Progenitor cell of endocrine pancreas (in vitro differentiated cells): ENCODE results near the gene PHF21A. TPM values are rescaled to one million over a fixed set of nuclear protein-coding genes. Genes with fewer than 3 reads are reported as not detected.
A peak's percentile ranks its signal among the peaks of the same experiment; 100 is the strongest.

Experiments
- DNase-seq: peaks from one replicate; pipeline ENCODE4 v3.0.0; 2021; ENCODE audit warnings: low spot score; ENCODE audit not compliant: unreplicated experiment
- H3K27ac Mint-ChIP-seq: 2 replicates; pipeline ENCODE4 v1.8.0; 2021; ENCODE audit warnings: mild to moderate bottlenecking, moderate library complexity, mixed read lengths
- H3K27me3 Mint-ChIP-seq: 2 replicates; pipeline ENCODE4 v1.8.0; 2021; ENCODE audit warnings: mixed read lengths
- H3K36me3 Mint-ChIP-seq: 2 replicates; pipeline ENCODE4 v1.8.0; 2022; ENCODE audit warnings: mixed read lengths; ENCODE audit not compliant: insufficient read depth
- H3K4me1 Mint-ChIP-seq: 2 replicates; pipeline ENCODE4 v1.8.0; 2021; ENCODE audit warnings: low read depth, mixed read lengths
- H3K4me3 Mint-ChIP-seq: 2 replicates; pipeline ENCODE4 v1.8.0; 2021; ENCODE audit warnings: low read depth, mild to moderate bottlenecking, moderate library complexity, mixed read lengths
- H3K9me3 Mint-ChIP-seq: 2 replicates; pipeline ENCODE4 v1.8.0; 2021; ENCODE audit warnings: low read depth, mixed read lengths
- total RNA-seq: library from RNA; stranded (reverse); gene quantifications from 2 replicates; pipeline ENCODE4 v1.2.1, GENCODE V29; 2021
- TF ChIP-seq, protein P1 (sequence below): fragments of 200-600 bp; sonication (generic); IDR thresholded peaks from one replicate; pipeline ENCODE4 v1.5.0; 2021; ENCODE audit warnings: antibody characterized with exemption, mild to moderate bottlenecking; ENCODE audit not compliant: unreplicated experiment

PHF21A gene
- total RNA-seq, 1 donor from 2014 or later, result 70.1 TPM

DNA sequence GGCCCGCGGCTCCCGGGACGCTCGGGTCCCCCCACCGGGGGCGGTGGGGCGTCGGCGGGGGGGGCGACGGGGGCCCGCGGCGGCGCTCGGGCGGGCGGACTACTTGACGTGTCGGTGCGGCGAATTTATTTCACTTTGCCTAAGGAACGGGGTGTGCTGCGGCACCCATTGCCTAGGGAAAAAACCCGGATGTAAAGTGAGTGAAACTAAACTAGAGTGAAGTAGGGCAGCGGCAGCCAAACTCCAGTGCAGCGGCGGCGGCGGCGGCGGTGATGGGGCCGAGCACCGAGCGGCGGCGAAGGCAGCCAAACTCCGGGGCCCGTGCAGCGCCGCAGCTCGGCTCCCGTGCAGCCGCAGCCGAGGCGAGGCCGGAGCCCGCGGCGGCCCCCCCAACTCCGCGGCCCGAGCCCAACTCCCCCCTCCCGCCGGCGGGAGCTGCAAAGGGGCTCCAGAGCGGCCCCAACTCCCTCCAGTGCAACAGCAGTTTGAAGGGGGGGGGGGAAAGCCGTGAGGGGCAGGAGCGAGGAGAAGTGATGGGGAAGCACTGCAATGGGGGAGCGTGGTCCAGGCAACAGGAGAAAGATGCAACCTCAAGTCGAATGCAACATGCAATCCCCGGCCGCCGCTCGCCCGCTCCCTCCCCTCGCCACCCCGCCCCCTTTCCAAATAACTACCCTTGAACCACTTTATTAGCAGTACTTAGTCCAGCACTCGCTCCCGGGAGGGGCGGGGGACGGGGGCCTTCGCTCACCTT is 647 bp upstream of the PHF21A start:
- no peaks in the 10 kb centered on the region for H3K9me3 Mint-ChIP-seq
- TF ChIP-seq, protein P1, sequence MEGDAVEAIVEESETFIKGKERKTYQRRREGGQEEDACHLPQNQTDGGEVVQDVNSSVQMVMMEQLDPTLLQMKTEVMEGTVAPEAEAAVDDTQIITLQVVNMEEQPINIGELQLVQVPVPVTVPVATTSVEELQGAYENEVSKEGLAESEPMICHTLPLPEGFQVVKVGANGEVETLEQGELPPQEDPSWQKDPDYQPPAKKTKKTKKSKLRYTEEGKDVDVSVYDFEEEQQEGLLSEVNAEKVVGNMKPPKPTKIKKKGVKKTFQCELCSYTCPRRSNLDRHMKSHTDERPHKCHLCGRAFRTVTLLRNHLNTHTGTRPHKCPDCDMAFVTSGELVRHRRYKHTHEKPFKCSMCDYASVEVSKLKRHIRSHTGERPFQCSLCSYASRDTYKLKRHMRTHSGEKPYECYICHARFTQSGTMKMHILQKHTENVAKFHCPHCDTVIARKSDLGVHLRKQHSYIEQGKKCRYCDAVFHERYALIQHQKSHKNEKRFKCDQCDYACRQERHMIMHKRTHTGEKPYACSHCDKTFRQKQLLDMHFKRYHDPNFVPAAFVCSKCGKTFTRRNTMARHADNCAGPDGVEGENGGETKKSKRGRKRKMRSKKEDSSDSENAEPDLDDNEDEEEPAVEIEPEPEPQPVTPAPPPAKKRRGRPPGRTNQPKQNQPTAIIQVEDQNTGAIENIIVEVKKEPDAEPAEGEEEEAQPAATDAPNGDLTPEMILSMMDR, result no peak
- H3K36me3 Mint-ChIP-seq, result no peaks in the 10 kb centered on the region
- peak overlapping the region; percentile 83 for H3K4me3 Mint-ChIP-seq
- H3K27me3 Mint-ChIP-seq, result no peaks in the 10 kb centered on the region
- DNase-seq, result peak; percentile 50
- peaks cover 22% of the 10 kb centered on the region for H3K4me1 Mint-ChIP-seq
- peak overlapping the region; percentile 95 for H3K27ac Mint-ChIP-seq

DNA sequence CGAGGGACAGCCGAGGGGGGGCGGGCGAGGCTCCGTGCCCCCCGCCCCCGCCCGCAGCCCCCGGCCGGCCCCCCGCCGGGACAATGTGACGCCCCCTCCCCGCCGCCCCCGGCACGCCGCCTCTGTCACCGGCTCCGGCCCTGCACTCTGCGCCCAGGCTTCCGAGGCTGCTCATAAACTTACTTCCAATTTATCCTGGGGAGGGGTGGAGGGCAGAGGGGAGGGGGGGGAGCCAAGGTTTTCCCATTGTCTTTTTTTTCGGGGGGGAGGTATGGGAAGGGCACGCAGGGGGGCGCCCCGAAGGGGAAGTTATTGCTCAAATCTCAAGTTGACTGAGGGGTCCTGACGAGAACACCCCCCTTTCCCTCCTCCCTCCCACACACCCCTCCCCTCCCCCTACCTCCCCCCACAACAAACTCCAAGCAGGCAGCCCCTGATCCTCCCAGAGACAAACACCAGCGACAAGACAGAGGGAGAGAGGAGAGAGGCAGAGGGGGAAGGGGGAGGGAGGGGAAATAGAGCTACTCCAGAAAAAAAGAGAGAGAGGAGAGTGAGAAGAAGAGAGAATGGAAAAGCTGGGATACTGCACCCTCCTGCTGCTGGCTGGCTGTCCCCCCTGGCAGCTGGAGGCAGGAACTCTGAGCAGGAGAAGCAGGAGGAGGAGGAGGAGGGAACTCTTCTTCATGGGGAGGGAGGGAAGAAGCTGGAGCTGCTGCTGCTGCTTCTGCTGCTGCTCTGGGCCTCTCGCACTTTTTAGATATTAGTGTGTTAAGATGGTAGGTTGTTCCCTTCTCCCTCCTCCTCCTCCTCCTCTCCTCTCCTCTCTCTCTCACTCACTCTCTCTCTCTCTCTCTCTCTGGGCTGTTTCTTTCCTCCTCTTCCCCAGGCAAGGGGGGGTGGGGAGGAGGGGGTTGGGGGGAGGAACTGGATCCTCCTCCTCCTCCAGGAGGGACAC is 631 bp downstream of the PHF21A start:
- H3K4me3 Mint-ChIP-seq, result peak overlapping the region; percentile 88
- H3K27ac Mint-ChIP-seq, result peak overlapping the region; percentile 98
- TF ChIP-seq, protein P1, result no peak
- no peaks in the 10 kb centered on the region for H3K27me3 Mint-ChIP-seq
- H3K4me1 Mint-ChIP-seq, result peaks cover 27% of the 10 kb centered on the region
- no peaks in the 10 kb centered on the region for H3K9me3 Mint-ChIP-seq
- H3K36me3 Mint-ChIP-seq, result no peaks in the 10 kb centered on the region
- DNase-seq, result no peak

DNA sequence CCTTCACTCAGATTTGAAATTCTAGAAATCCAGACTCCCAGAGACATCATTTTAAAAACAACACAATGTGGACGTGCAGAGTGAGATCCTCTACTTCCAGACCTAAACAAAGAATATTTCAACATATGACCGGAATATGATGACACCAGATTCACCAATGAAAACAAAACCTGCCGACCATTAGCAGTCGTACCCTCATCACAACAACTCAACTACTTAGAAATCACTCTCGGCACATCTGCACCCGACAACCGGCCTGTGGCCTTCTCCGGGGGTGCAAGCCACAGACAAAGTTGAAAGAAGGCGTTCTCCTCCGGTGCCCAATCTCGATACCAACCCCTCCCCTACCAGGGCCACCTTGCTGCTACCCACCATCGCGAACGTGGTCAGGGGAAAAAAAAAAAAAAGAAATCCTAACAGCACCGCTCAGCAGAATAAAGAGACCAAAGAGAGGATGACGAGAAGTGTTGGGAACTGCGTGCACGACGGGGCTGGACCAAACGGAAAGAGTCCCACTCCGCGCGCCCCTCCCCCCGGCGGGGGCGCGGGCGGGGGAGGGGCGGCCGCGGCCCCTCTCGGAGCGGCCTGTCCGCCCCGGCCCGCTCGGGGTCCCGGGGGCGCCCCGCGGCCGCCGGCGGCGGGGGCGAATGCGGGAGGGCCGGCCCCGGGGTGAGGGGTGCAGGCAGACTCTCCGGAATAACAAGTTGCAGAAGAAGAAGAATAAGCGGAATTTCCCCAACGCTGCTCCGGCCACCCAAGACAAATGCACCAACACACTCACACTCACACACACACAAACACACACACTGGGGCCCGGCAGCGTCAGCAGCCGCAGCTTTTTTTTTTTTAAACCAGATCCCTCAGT is 1.7 kb downstream of the PHF21A start:
- Mint-ChIP-seq H3K4me1 (peaks cover 32% of the 10 kb centered on the region), H3K27ac (peak overlapping the region; percentile 98), H3K9me3 (no peaks in the 10 kb centered on the region), H3K4me3 (peak overlapping the region; percentile 93), H3K36me3 (no peaks in the 10 kb centered on the region), H3K27me3 (no peaks in the 10 kb centered on the region)
- peak; percentile 21 for DNase-seq
- TF ChIP-seq, protein P1, result no peak

DNA sequence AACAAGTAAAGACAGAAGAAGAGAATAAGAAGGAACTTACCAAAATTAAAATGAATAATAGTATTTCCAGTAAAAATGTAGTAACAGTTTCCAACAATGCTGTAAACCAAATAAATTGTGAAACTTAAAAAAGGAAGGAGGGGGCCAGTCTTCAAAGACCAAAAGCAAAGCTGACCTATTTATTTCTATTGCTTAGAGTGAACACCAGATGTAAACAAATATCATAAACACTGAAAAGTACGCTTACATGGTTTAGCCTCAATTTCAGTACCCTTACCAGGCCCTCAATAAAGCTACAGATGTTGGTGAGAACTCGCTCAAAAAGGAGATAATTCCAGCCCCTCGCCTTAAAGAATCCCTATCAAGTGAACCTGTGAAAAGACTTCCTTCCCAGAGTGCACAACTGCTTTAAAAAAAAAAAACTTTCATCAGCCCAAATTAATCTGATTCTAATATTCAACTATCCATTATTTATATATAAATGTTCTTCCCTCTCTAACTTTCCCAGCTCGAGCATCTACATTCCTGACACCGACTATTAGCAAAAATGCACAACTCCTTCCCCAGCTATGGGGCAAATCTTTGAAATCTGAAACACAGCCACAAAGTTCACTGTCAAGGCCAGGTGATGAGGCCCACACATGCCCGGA is 2.4 kb downstream of the PHF21A start:
- no peak for DNase-seq
- peak overlapping the region; percentile 93 for H3K4me3 Mint-ChIP-seq
- peaks cover 38% of the 10 kb centered on the region for H3K4me1 Mint-ChIP-seq
- H3K9me3 Mint-ChIP-seq, result no peaks in the 10 kb centered on the region
- peak overlapping the region; percentile 98 for H3K27ac Mint-ChIP-seq
- H3K36me3 Mint-ChIP-seq, result no peaks in the 10 kb centered on the region
- TF ChIP-seq, protein P1, result no peak
- H3K27me3 Mint-ChIP-seq, result no peaks in the 10 kb centered on the region
